Osteoblast (primary cell): ENCODE measurements around the gene NCOA1. TPM values are rescaled to one million over a fixed set of nuclear protein-coding genes. Genes with fewer than 3 reads are reported as not detected.

Experiments used
- DNase-seq: peaks from one replicate; pipeline ENCODE4 v3.0.0; 2011; ENCODE audit warnings: low spot score, mixed read lengths; ENCODE audit not compliant: insufficient read length; ENCODE audit errors: missing footprints
- H2AFZ ChIP-seq: 2 replicates; pipeline ENCODE4 v1.6.0; 2011; ENCODE audit warnings: mild to moderate bottlenecking, low read length
- H3K27ac ChIP-seq: 2 replicates; pipeline ENCODE4 v1.5.1; 2011; ENCODE audit warnings: mild to moderate bottlenecking, low read depth, low read length, moderate library complexity
- H3K27me3 ChIP-seq: 2 replicates; pipeline ENCODE4 v1.6.0; 2012; ENCODE audit warnings: mild to moderate bottlenecking, control low read depth, inconsistent platforms, low read length, moderate library complexity; ENCODE audit not compliant: insufficient read depth
- H3K36me3 ChIP-seq: 2 replicates; pipeline ENCODE4 v1.5.1; 2011; ENCODE audit warnings: mild to moderate bottlenecking, low read length, control low read depth, moderate library complexity; ENCODE audit not compliant: insufficient read depth
- H3K4me1 ChIP-seq: 2 replicates; pipeline ENCODE4 v1.5.1; 2011; ENCODE audit warnings: mild to moderate bottlenecking, low read length, control low read depth, moderate library complexity; ENCODE audit not compliant: insufficient read depth
- H3K4me2 ChIP-seq: 2 replicates; pipeline ENCODE4 v1.6.0; 2011; ENCODE audit warnings: mild to moderate bottlenecking, low read length; ENCODE audit not compliant: insufficient read depth
- H3K4me3 ChIP-seq: fragments of 200-600 bp; sonication (generic); 3 replicates; pipeline ENCODE4 v1.5.1; 2012; ENCODE audit warnings: mild to moderate bottlenecking, low read length, inconsistent platforms; ENCODE audit not compliant: insufficient read depth
- H3K79me2 ChIP-seq: 2 replicates; pipeline ENCODE4 v1.6.0; 2012; ENCODE audit warnings: mild to moderate bottlenecking, low read length, control low read depth, inconsistent platforms; ENCODE audit not compliant: insufficient read depth
- H3K9me3 ChIP-seq: 2 replicates; pipeline ENCODE4 v1.5.1; 2011; ENCODE audit warnings: low read depth, low read length, control low read depth
- H4K20me1 ChIP-seq: 2 replicates; pipeline ENCODE4 v1.6.0; 2012; ENCODE audit warnings: mild to moderate bottlenecking, low read length, control low read depth; ENCODE audit not compliant: insufficient read depth
- total RNA-seq: library from RNA; depleted of rRNA; stranded (reverse); fragments of >200 nt; gene quantifications from 2 replicates; pipeline ENCODE4 v1.2.3, GENCODE V29; 2012
- TF ChIP-seq, protein P1 (sequence below): IDR thresholded peaks from 2 replicates; pipeline ENCODE4 v1.5.1; 2011; ENCODE audit warnings: mild to moderate bottlenecking, low read depth, low read length, moderate library complexity; ENCODE audit errors: extremely low read depth

Gene NCOA1
- total RNA-seq, 1 donor, result 23.2 TPM

DNA sequence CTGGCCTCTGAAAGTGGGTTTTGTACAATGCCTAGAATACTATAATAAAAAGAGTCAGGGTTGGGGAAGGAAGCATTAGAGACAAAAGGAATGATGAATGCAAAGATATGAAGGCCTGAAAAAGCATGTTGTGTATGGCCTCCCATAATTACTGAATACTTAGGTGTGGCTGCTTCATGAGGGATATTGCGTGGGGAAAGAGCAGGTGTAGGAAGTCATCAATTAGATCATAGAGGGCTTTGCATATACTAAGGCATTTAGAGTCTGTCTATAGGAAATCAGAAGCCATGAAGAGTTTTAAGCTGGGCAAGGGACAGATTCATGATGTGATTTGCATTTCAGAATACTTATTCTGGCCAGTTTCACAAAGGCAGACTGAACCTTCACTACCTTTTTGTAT lies 48.2 kb downstream of the NCOA1 start:
- no peak overlapping the region for H3K27ac ChIP-seq
- H3K36me3 ChIP-seq, result no peaks in the 10 kb centered on the region
- H3K4me2 ChIP-seq, result no peak overlapping the region
- peaks cover 5% of the 10 kb centered on the region for H4K20me1 ChIP-seq
- no peaks in the 10 kb centered on the region for H3K4me1 ChIP-seq
- no peak overlapping the region for H3K4me3 ChIP-seq
- H3K27me3 ChIP-seq, result no peaks in the 10 kb centered on the region
- DNase-seq, result no peak
- peaks cover 3% of the 10 kb centered on the region for H3K79me2 ChIP-seq
- no peak overlapping the region for H2AFZ ChIP-seq
- no peaks in the 10 kb centered on the region for H3K9me3 ChIP-seq
- TF ChIP-seq, protein P1, sequence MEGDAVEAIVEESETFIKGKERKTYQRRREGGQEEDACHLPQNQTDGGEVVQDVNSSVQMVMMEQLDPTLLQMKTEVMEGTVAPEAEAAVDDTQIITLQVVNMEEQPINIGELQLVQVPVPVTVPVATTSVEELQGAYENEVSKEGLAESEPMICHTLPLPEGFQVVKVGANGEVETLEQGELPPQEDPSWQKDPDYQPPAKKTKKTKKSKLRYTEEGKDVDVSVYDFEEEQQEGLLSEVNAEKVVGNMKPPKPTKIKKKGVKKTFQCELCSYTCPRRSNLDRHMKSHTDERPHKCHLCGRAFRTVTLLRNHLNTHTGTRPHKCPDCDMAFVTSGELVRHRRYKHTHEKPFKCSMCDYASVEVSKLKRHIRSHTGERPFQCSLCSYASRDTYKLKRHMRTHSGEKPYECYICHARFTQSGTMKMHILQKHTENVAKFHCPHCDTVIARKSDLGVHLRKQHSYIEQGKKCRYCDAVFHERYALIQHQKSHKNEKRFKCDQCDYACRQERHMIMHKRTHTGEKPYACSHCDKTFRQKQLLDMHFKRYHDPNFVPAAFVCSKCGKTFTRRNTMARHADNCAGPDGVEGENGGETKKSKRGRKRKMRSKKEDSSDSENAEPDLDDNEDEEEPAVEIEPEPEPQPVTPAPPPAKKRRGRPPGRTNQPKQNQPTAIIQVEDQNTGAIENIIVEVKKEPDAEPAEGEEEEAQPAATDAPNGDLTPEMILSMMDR, result no peak

DNA sequence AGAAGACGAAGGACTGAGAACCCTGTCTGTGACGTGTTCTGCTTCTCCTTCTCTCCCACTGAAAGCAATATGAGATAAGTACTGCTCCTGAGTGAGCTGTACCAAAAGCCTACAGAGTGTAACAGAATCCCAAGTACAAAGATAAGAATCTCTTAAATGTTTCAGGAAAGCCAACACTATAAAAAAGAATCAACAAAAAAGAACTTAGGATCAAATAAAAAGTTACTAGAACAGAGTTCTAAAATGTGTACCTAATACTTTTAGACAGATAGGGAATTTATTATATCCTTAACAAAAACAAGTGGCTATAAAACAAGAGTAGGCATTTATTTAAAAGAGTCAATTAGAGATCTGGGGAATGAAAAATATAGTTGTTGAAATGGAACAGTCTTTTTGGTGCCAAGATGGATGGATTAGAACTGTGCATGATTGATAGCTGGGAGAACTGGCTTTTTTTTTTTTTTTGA lies 49.0 kb downstream of the NCOA1 start:
- H3K27me3 ChIP-seq, result no peaks in the 10 kb centered on the region
- TF ChIP-seq, protein P1, result no peak
- no peaks in the 10 kb centered on the region for H3K4me1 ChIP-seq
- H2AFZ ChIP-seq, result no peak overlapping the region
- H3K4me2 ChIP-seq, result no peak overlapping the region
- H3K79me2 ChIP-seq, result peaks cover 3% of the 10 kb centered on the region
- peaks cover 5% of the 10 kb centered on the region for H4K20me1 ChIP-seq
- no peaks in the 10 kb centered on the region for H3K9me3 ChIP-seq
- no peak overlapping the region for H3K27ac ChIP-seq
- H3K4me3 ChIP-seq, result no peak overlapping the region
- no peak for DNase-seq
- no peaks in the 10 kb centered on the region for H3K36me3 ChIP-seq

DNA sequence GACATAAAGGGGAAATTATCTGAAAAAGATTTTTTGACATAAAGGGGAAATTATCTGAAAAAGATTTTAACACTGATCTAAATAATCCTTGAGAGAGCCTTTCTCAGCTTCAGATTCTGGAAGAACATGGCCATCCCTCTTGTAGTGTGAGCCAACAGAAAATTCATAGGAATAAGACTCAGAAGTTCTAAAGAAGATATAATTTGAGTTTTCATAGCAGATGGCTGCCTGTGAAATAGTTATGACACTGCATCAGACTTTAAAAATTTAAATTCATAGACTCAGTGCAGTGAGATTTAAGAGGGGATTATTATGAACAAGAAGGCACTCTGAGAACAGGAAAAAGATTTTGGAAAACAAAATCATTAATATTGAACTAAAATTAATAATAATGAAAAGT lies 50.6 kb downstream of the NCOA1 start:
- Histone ChIP-seq H3K27ac (no peak overlapping the region), H2AFZ (no peak overlapping the region), H3K79me2 (peaks cover 3% of the 10 kb centered on the region), H3K36me3 (no peaks in the 10 kb centered on the region), H3K27me3 (no peaks in the 10 kb centered on the region), H3K4me3 (no peak overlapping the region), H3K4me2 (no peak overlapping the region), H3K4me1 (no peaks in the 10 kb centered on the region), H4K20me1 (peaks cover 5% of the 10 kb centered on the region), H3K9me3 (no peaks in the 10 kb centered on the region)
- no peak for DNase-seq
- TF ChIP-seq, protein P1, result no peak

DNA sequence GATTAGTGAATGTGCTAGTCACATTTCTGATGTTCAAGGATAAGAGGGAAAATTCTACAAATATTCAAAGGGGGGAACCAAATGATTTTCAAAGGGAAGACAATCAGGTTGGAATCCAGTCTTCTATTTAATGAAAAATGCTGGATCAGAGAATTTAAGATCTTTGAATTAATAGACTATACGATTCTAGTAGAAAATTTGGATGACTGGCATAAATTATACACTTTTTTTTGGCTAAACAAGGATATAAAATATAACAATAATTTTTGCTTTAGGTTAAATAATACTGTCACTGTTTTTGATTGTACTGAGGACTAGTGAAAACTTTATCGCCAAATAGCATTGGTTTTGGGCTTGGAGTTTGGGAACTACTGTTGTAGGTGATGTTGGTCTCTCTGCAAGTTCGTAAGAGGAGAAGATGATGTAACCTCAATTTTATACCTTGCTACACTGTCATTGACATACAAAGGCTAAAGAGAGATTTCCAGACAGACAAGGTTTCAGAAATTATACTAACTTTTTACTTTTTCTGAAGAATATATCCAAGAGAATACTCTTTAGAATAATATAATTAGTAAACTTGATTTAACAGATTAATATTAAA lies 51.3 kb downstream of the NCOA1 start:
- Histone ChIP-seq H3K27me3 (no peaks in the 10 kb centered on the region), H2AFZ (no peak overlapping the region), H3K9me3 (no peaks in the 10 kb centered on the region), H3K36me3 (no peaks in the 10 kb centered on the region), H3K27ac (no peak overlapping the region), H3K4me1 (no peaks in the 10 kb centered on the region), H3K79me2 (peaks cover 3% of the 10 kb centered on the region), H4K20me1 (peaks cover 5% of the 10 kb centered on the region), H3K4me3 (no peak overlapping the region), H3K4me2 (no peak overlapping the region)
- TF ChIP-seq, protein P1, result no peak
- no peak for DNase-seq
